ENCODE results near the gene MYO15A.

MYO15A gene

GRCh38 chr17:18227635-18228034 is 119.1 kb downstream of the MYO15A start:
- H3K9me3 ChIP-seq = no peaks in the 10 kb centered on the region

GRCh38 chr17:18228176-18228682 is 119.7 kb downstream of the MYO15A start:
- Histone ChIP-seq H3K4me1 (peaks cover 4% of the 10 kb centered on the region; the same call in 1 of the 2 replicates), H3K9me3 (no peaks in the 10 kb centered on the region), H3K36me3 (no peaks in the 10 kb centered on the region), H3K4me3 (ENCODE audit: low read depth, low read length) (no peak overlapping the region), H3K27me3 (no peaks in the 10 kb centered on the region)
- no peak for DNase-seq
- no peak for TF ChIP-seq CTCF (IDR thresholded peaks at IDR 0.05; ENCODE audit: low read depth, low read length)

More at GRCh38 chr17:18227635-18228034, 119.1 kb downstream of the MYO15A start:
- TF ChIP-seq CTCF (IDR thresholded peaks at IDR 0.05; ENCODE audit: low read depth, low read length) = no peak
- DNase-seq = no peak
- Histone ChIP-seq H3K27me3 (no peaks in the 10 kb centered on the region), H3K4me1 (peaks cover 4% of the 10 kb centered on the region; the same call in 1 of the 2 replicates), H3K36me3 (no peaks in the 10 kb centered on the region), H3K4me3 (ENCODE audit: low read depth, low read length) (no peak overlapping the region)

GRCh38 chr17:18229254-18229653 is 120.7 kb downstream of the MYO15A start:
- Histone ChIP-seq H3K36me3 (no peaks in the 10 kb centered on the region), H3K4me1 (peaks cover 4% of the 10 kb centered on the region; the same call in 1 of the 2 replicates), H3K9me3 (no peaks in the 10 kb centered on the region), H3K27me3 (no peaks in the 10 kb centered on the region), H3K4me3 (ENCODE audit: low read depth, low read length) (no peak overlapping the region)
- DNase-seq = no peak
- no peak for TF ChIP-seq CTCF (IDR thresholded peaks at IDR 0.05; ENCODE audit: low read depth, low read length)
